Mammary microvascular endothelial cell (primary cell): ENCODE measurements around the gene KCNMB2. TPM values are rescaled to one million over a fixed set of nuclear protein-coding genes. Genes with fewer than 3 reads are reported as not detected.

Experiments used
- total RNA-seq: library from RNA; depleted of rRNA; stranded (reverse); fragments of >200 nt; gene quantifications from 2 replicates; pipeline ENCODE4 v1.2.3, GENCODE V29; 2015

KCNMB2 gene
- not detected in 2 replicates for total RNA-seq

GRCh38 chr3:178536211-178537079 is at the start of gene KCNMB2:
Gene KCNMB2 (plus strand): TSS chr3:178536436.

